Measurements from ENCODE around the gene OR10H4. TPM values are rescaled to one million over a fixed set of nuclear protein-coding genes. Genes with fewer than 3 reads are reported as not detected.

The OR10H4 gene
- total RNA-seq, 6 experiments from 2014 or later = not detected

GRCh38 chr19:15937771-15938170 is 11.0 kb upstream of the OR10H4 start:
- Histone ChIP-seq H3K27me3 (no peaks in the 10 kb centered on the region), H3K36me3 (no peaks in the 10 kb centered on the region), H3K4me1 (peaks cover 0 to 13% (median 6%) of the 10 kb centered on the region in 4 donors), H3K27ac (no peak overlapping the region), H3K9me3 (no peaks in the 10 kb centered on the region), H3K4me3 (no peak overlapping the region)
- WGBS (ENCODE audit: insufficient coverage, low coverage, low lambda C conversion rate, missing lambda C conversion rate) = 20% methylated on average over 1 of the region's 2 CpGs
- DNase-seq = no peak
- ATAC-seq = no peak
- TF ChIP-seq POLR2A (IDR thresholded peaks at IDR 0.05) (no peak), CTCF (IDR thresholded peaks at IDR 0.05) (no peak)
- intact Hi-C loops (cut with DNase I) = no loop called here

GRCh38 chr19:15944401-15944800 is 4.4 kb upstream of the OR10H4 start:
- no peak for ATAC-seq
- Histone ChIP-seq H3K4me1 (no peaks in the 10 kb centered on the region), H3K27ac (no peak overlapping the region), H3K9me3 (no peaks in the 10 kb centered on the region), H3K27me3 (no peaks in the 10 kb centered on the region), H3K4me3 (no peak overlapping the region), H3K36me3 (no peaks in the 10 kb centered on the region)
- DNase-seq = no peak
- no peak for TF ChIP-seq POLR2A (IDR thresholded peaks at IDR 0.05)
- TF ChIP-seq CTCF (IDR thresholded peaks at IDR 0.05) = no peak
- intact Hi-C loops (cut with DNase I) = no loop called here
- 43% methylated on average over 4 of the region's 4 CpGs for WGBS (ENCODE audit: insufficient coverage, low coverage, low lambda C conversion rate, missing lambda C conversion rate)

DNA sequence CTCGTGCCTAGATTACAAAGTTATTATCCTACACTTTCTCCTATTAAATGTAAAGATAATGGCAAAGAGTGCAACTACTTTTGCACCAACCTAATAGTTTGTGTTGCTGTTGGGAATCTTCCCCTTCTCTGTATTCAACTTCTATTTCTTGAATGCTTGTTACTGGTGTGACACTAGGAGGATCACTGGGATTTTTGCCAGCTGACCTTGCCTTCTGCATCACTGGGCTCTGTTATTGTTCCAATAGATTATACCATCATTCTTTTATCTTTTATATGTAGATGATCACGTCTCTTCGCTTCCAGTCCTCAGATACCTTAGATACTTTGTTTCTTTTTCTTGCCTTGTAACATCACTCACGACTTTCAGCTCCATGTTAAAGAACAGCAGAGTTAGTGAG is 3.5 kb upstream of the OR10H4 start:
- no peaks in the 10 kb centered on the region for H3K9me3 ChIP-seq
- H3K36me3 ChIP-seq = no peaks in the 10 kb centered on the region
- no peaks in the 10 kb centered on the region for H3K4me1 ChIP-seq
- H3K4me3 ChIP-seq = no peak overlapping the region
- no peaks in the 10 kb centered on the region for H3K27me3 ChIP-seq
- WGBS (ENCODE audit: insufficient coverage, low coverage, low lambda C conversion rate, missing lambda C conversion rate) = 38% methylated on average over 4 of the region's 4 CpGs
- ATAC-seq (no peak), DNase-seq (no peak)
- intact Hi-C loops (cut with DNase I) = no loop called here
- H3K27ac ChIP-seq = no peak overlapping the region
- no peak for TF ChIP-seq CTCF (IDR thresholded peaks at IDR 0.05)
- no peak for TF ChIP-seq POLR2A (IDR thresholded peaks at IDR 0.05)

DNA sequence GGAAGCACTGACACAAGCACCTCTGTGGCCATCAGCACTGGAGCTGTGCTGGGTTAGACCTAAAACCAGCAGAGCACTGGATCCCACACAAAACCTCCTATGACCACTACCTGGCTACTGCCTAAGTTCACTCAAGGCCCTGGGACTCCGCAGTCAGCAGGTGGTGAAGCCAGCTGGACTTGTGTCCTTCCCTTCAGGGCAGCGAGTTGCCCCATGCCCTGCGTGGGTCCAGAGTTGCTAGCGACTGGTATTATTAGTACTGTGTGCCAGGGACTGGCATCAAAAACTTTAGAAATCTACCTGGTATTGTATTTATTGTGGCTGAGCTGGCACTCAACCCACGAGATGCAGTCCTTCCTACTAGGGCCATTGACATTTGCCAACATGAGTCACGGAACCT is 6.0 kb downstream of the OR10H4 start:
- intact Hi-C loops (cut with DNase I) = no loop called here
- WGBS (ENCODE audit: insufficient coverage, low coverage, low lambda C conversion rate, missing lambda C conversion rate) = 43% methylated on average over 6 of the region's 6 CpGs
- H3K4me1 ChIP-seq = peaks cover 0 to 11% (median 2%) of the 10 kb centered on the region in 4 donors
- TF ChIP-seq POLR2A (IDR thresholded peaks at IDR 0.05) = no peak
- TF ChIP-seq CTCF (IDR thresholded peaks at IDR 0.05) = no peak
- H3K36me3 ChIP-seq = no peaks in the 10 kb centered on the region
- ATAC-seq (peak; percentile 87 to 99 (median 96)), DNase-seq (peak; percentile 55 to 90 (median 87))
- H3K4me3 ChIP-seq = no peak overlapping the region
- H3K9me3 ChIP-seq = no peaks in the 10 kb centered on the region
- H3K27ac ChIP-seq = no peak overlapping the region
- no peaks in the 10 kb centered on the region for H3K27me3 ChIP-seq

DNA sequence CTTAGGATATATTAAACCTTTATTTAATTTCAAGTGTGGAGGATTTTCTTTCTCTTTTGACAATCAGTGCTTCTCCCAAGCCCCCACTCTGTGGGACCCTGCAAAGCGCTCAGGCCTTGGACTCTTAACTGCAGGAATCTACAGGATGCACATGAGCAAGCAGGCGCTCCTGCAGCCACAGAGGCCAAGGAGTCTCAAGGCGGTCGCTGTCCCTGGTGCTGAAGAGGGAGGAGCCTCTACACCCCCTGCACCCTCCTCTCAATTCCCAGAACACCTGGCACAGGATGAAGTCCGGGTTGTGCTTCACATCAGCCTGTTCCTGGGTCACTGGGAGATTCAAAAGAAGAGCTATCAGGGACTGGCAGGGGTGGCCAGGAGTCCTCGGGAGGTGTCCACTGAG is 13.5 kb downstream of the OR10H4 start:
- intact Hi-C loops (cut with DNase I) = no loop called here
- Histone ChIP-seq H3K9me3 (no peaks in the 10 kb centered on the region), H3K4me1 (no peaks in the 10 kb centered on the region), H3K27ac (no peak overlapping the region), H3K27me3 (no peaks in the 10 kb centered on the region), H3K4me3 (no peak overlapping the region), H3K36me3 (no peaks in the 10 kb centered on the region)
- TF ChIP-seq POLR2A (IDR thresholded peaks at IDR 0.05) (no peak), CTCF (IDR thresholded peaks at IDR 0.05) (no peak)
- ATAC-seq (no peak), DNase-seq (no peak)
- WGBS (ENCODE audit: insufficient coverage, low coverage, low lambda C conversion rate, missing lambda C conversion rate) = 60% methylated on average over 3 of the region's 6 CpGs

Data from right lobe of liver (tissue), 6 donors.